Mononuclear cell (primary cell): ENCODE data around the gene KDM6A. TPM values are rescaled to one million over a fixed set of nuclear protein-coding genes. Genes with fewer than 3 reads are reported as not detected.
"Not testable (repeated sequence)": the region's sequence is repeated elsewhere in the genome, so short reads cannot be mapped to it uniquely, and the experiment has no call there.

Source experiments
- H3K27me3 ChIP-seq: 2 replicates; pipeline ENCODE4 v1.6.0; 2011; ENCODE audit warnings: low read length, control low read depth; ENCODE audit not compliant: insufficient read depth
- H3K4me1 ChIP-seq: 2 replicates; pipeline ENCODE4 v1.5.1; 2011; ENCODE audit warnings: mild to moderate bottlenecking, low read length, control low read depth; ENCODE audit not compliant: insufficient read depth
- H3K4me3 ChIP-seq: 2 replicates; pipeline ENCODE4 v1.5.1; 2011; ENCODE audit warnings: mild to moderate bottlenecking, low read length, moderate library complexity
- H3K9me3 ChIP-seq: 2 replicates; pipeline ENCODE4 v1.5.1; 2011; ENCODE audit warnings: low read depth, mild to moderate bottlenecking, control low read depth, low read length
- total RNA-seq: library from RNA; depleted of rRNA; stranded (reverse); fragments of >200 nt; gene quantifications from one replicate; pipeline ENCODE4 v1.2.3, GENCODE V29; 2012

The KDM6A gene
- total RNA-seq, 1 donor: 115 TPM

GRCh38 chrX:45011597-45011996 lies 138.6 kb downstream of the KDM6A start:
- Histone ChIP-seq H3K4me1 (peaks cover 8% of the 10 kb centered on the region), H3K9me3 (no peaks in the 10 kb centered on the region)

GRCh38 chrX:45017946-45018345 lies 145.0 kb downstream of the KDM6A start:
- no peaks in the 10 kb centered on the region for H3K4me1 ChIP-seq
- H3K4me3 ChIP-seq: no peak overlapping the region
- H3K9me3 ChIP-seq: no peaks in the 10 kb centered on the region
- no peaks in the 10 kb centered on the region for H3K27me3 ChIP-seq

More at GRCh38 chrX:45011597-45011996, 138.6 kb downstream of the KDM6A start:
- Histone ChIP-seq H3K4me3 (no peak overlapping the region), H3K27me3 (no peaks in the 10 kb centered on the region)

GRCh38 chrX:45022150-45022549 lies 149.2 kb downstream of the KDM6A start:
- no peak overlapping the region for H3K4me3 ChIP-seq
- H3K9me3 ChIP-seq: no peaks in the 10 kb centered on the region
- H3K4me1 ChIP-seq: no peaks in the 10 kb centered on the region
- no peaks in the 10 kb centered on the region for H3K27me3 ChIP-seq

GRCh38 chrX:45024501-45024900 lies 151.5 kb downstream of the KDM6A start:
- no peaks in the 10 kb centered on the region for H3K9me3 ChIP-seq
- no peaks in the 10 kb centered on the region for H3K27me3 ChIP-seq
- H3K4me1 ChIP-seq: no peaks in the 10 kb centered on the region
- H3K4me3 ChIP-seq: no peak overlapping the region

- H3K4me3 ChIP-seq: no peak overlapping the region
- no peaks in the 10 kb centered on the region for H3K4me1 ChIP-seq
- H3K9me3 ChIP-seq: no peaks in the 10 kb centered on the region
- no peaks in the 10 kb centered on the region for H3K27me3 ChIP-seq
These were observed 153.0 kb downstream of the KDM6A start for GRCh38 chrX:45026036-45026435.

GRCh38 chrX:45031830-45032378 lies 158.9 kb downstream of the KDM6A start:
- H3K4me3 ChIP-seq: no peak overlapping the region
- no peaks in the 10 kb centered on the region for H3K4me1 ChIP-seq
- H3K27me3 ChIP-seq: no peaks in the 10 kb centered on the region
- no peaks in the 10 kb centered on the region for H3K9me3 ChIP-seq

- Histone ChIP-seq H3K4me3 (no peak overlapping the region), H3K27me3 (no peaks in the 10 kb centered on the region), H3K4me1 (no peaks in the 10 kb centered on the region), H3K9me3 (no peaks in the 10 kb centered on the region)
These were observed 162.1 kb downstream of the KDM6A start for GRCh38 chrX:45035071-45035470.

- Histone ChIP-seq H3K4me1 (no peaks in the 10 kb centered on the region), H3K9me3 (no peaks in the 10 kb centered on the region), H3K27me3 (no peaks in the 10 kb centered on the region), H3K4me3 (no peak overlapping the region)
These were observed 163.2 kb downstream of the KDM6A start for GRCh38 chrX:45036161-45036560.

GRCh38 chrX:45040137-45040536 lies 167.1 kb downstream of the KDM6A start:
- H3K27me3 ChIP-seq, H3K4me3 ChIP-seq, H3K9me3 ChIP-seq, H3K4me1 ChIP-seq: not testable (repeated sequence)

GRCh38 chrX:45046417-45046816 lies 173.4 kb downstream of the KDM6A start:
- Histone ChIP-seq H3K4me3 (no peak overlapping the region), H3K9me3 (no peaks in the 10 kb centered on the region), H3K4me1 (no peaks in the 10 kb centered on the region), H3K27me3 (no peaks in the 10 kb centered on the region)

- Histone ChIP-seq H3K9me3 (no peaks in the 10 kb centered on the region), H3K27me3 (no peaks in the 10 kb centered on the region), H3K4me1 (no peaks in the 10 kb centered on the region), H3K4me3 (no peak overlapping the region)
These were observed 177.6 kb downstream of the KDM6A start for GRCh38 chrX:45050558-45050957.

GRCh38 chrX:45056428-45057145 lies 183.6 kb downstream of the KDM6A start:
- H3K4me3 ChIP-seq: no peak overlapping the region
- H3K4me1 ChIP-seq: no peaks in the 10 kb centered on the region
- H3K9me3 ChIP-seq: no peaks in the 10 kb centered on the region
- no peaks in the 10 kb centered on the region for H3K27me3 ChIP-seq

GRCh38 chrX:45059906-45060305 lies 186.9 kb downstream of the KDM6A start:
- not testable (repeated sequence) for H3K4me1 ChIP-seq, H3K27me3 ChIP-seq, H3K9me3 ChIP-seq, H3K4me3 ChIP-seq

GRCh38 chrX:45063319-45064095 lies 190.5 kb downstream of the KDM6A start:
- no peaks in the 10 kb centered on the region for H3K9me3 ChIP-seq
- no peaks in the 10 kb centered on the region for H3K27me3 ChIP-seq
- H3K4me1 ChIP-seq: no peaks in the 10 kb centered on the region
- no peak overlapping the region for H3K4me3 ChIP-seq

- H3K27me3 ChIP-seq: no peaks in the 10 kb centered on the region
- H3K4me1 ChIP-seq: peaks cover 16% of the 10 kb centered on the region
- no peaks in the 10 kb centered on the region for H3K9me3 ChIP-seq
- no peak overlapping the region for H3K4me3 ChIP-seq
These were observed 195.6 kb downstream of the KDM6A start for GRCh38 chrX:45068569-45068968.
